ENCODE measurements around the gene KPNA3.

Gene KPNA3

GRCh38 chr13:49678191-49678914, 114.1 kb downstream of the KPNA3 start:
- TF ChIP-seq RARB (CRISPR knock-in tag; IDR thresholded peaks at IDR 0.05), result no peak
- no peak for TF ChIP-seq ZNF565 (CRISPR knock-in tag; conservative IDR thresholded peaks at IDR 0.05; ENCODE audit: low read depth)
- TF ChIP-seq BACH2 (CRISPR knock-in tag; IDR thresholded peaks at IDR 0.05; ENCODE audit: borderline replicate concordance), result no peak
- no peak for TF ChIP-seq TOX (CRISPR knock-in tag; IDR thresholded peaks at IDR 0.05; ENCODE audit: borderline replicate concordance)
- TF ChIP-seq OSR1 (CRISPR knock-in tag; IDR thresholded peaks at IDR 0.05), result no peak
- ATAC-seq, result no peak

DNA sequence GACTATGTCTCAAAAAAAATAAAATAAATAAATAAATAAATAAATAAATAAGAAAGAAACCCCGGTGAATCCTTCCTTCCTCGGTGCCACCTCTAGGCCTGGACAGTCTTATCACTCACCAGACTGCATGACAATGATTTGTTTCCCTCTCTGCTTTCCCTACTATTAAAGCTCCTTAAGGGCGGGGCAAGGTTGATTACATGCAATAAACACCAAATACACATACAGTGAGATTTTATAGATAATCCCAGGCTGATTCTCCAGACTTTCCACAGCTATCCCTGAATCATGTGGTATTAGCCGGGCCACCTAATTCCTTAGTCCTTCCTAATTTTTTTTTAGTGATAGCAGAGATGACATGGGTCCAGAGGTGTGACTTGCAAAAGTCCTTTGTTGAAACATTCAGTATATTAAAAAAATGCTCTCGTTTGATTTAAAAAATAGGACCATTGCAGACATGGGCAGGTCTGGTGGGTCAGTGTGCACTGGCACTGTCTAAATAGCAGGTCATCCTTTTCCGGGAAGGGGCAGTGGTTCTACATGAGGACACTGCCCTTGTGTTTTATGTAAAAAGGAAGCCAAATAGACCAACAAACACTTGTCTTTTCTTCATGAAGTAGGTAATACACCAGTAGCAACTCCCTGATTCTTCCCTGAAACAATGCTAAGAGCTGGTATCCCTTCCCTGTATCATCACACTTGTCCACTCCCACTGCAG, 115.7 kb downstream of the KPNA3 start:
- ATAC-seq, result no peak
- TF ChIP-seq ZFP3 (CRISPR knock-in tag; IDR thresholded peaks at IDR 0.05), result no peak
- TF ChIP-seq OSR1 (CRISPR knock-in tag; IDR thresholded peaks at IDR 0.05), result no peak
- TF ChIP-seq ZNF565 (CRISPR knock-in tag; conservative IDR thresholded peaks at IDR 0.05; ENCODE audit: low read depth), result no peak
- no peak for TF ChIP-seq TOX (CRISPR knock-in tag; IDR thresholded peaks at IDR 0.05; ENCODE audit: borderline replicate concordance)
- TF ChIP-seq, protein P1, sequence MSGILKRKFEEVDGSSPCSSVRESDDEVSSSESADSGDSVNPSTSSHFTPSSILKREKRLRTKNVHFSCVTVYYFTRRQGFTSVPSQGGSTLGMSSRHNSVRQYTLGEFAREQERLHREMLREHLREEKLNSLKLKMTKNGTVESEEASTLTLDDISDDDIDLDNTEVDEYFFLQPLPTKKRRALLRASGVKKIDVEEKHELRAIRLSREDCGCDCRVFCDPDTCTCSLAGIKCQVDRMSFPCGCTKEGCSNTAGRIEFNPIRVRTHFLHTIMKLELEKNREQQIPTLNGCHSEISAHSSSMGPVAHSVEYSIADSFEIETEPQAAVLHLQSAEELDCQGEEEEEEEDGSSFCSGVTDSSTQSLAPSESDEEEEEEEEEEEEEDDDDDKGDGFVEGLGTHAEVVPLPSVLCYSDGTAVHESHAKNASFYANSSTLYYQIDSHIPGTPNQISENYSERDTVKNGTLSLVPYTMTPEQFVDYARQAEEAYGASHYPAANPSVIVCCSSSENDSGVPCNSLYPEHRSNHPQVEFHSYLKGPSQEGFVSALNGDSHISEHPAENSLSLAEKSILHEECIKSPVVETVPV (CRISPR knock-in tag; IDR thresholded peaks at IDR 0.05), result no peak
- no peak for TF ChIP-seq CREB5 (CRISPR knock-in tag; IDR thresholded peaks at IDR 0.05; ENCODE audit: low read depth)

- no peak for ATAC-seq
- no peak for TF ChIP-seq ZFP3 (CRISPR knock-in tag; IDR thresholded peaks at IDR 0.05)
- TF ChIP-seq ISL1 (CRISPR knock-in tag; IDR thresholded peaks at IDR 0.05), result no peak
- no peak for TF ChIP-seq ESRRG (CRISPR knock-in tag; IDR thresholded peaks at IDR 0.05)
- TF ChIP-seq TSHZ2 (CRISPR knock-in tag; IDR thresholded peaks at IDR 0.05), result no peak
- no peak for TF ChIP-seq OSR1 (CRISPR knock-in tag; IDR thresholded peaks at IDR 0.05)
- TF ChIP-seq TCF4 (CRISPR knock-in tag; IDR thresholded peaks at IDR 0.05; ENCODE audit: borderline replicate concordance), result no peak
- no peak for TF ChIP-seq PPARA (CRISPR knock-in tag; IDR thresholded peaks at IDR 0.05; ENCODE audit: borderline replicate concordance)
- no peak for TF ChIP-seq ZC3H10 (CRISPR knock-in tag; IDR thresholded peaks at IDR 0.05)
These were observed 121.7 kb downstream of the KPNA3 start for GRCh38 chr13:49670828-49671227.

- TF ChIP-seq CREB5 (CRISPR knock-in tag; IDR thresholded peaks at IDR 0.05; ENCODE audit: low read depth) (no peak), ZNF70 (CRISPR knock-in tag; IDR thresholded peaks at IDR 0.05) (peak; percentile 62; the same call in 1 of the 2 replicates), BACH2 (CRISPR knock-in tag; IDR thresholded peaks at IDR 0.05; ENCODE audit: borderline replicate concordance) (no peak)
- TF ChIP-seq, protein P2, sequence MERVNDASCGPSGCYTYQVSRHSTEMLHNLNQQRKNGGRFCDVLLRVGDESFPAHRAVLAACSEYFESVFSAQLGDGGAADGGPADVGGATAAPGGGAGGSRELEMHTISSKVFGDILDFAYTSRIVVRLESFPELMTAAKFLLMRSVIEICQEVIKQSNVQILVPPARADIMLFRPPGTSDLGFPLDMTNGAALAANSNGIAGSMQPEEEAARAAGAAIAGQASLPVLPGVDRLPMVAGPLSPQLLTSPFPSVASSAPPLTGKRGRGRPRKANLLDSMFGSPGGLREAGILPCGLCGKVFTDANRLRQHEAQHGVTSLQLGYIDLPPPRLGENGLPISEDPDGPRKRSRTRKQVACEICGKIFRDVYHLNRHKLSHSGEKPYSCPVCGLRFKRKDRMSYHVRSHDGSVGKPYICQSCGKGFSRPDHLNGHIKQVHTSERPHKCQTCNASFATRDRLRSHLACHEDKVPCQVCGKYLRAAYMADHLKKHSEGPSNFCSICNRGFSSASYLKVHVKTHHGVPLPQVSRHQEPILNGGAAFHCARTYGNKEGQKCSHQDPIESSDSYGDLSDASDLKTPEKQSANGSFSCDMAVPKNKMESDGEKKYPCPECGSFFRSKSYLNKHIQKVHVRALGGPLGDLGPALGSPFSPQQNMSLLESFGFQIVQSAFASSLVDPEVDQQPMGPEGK (CRISPR knock-in tag; IDR thresholded peaks at IDR 0.05; ENCODE audit: borderline replicate concordance), result no peak
- TF ChIP-seq, protein P1 (CRISPR knock-in tag; IDR thresholded peaks at IDR 0.05), result no peak
- TF ChIP-seq, protein P3, sequence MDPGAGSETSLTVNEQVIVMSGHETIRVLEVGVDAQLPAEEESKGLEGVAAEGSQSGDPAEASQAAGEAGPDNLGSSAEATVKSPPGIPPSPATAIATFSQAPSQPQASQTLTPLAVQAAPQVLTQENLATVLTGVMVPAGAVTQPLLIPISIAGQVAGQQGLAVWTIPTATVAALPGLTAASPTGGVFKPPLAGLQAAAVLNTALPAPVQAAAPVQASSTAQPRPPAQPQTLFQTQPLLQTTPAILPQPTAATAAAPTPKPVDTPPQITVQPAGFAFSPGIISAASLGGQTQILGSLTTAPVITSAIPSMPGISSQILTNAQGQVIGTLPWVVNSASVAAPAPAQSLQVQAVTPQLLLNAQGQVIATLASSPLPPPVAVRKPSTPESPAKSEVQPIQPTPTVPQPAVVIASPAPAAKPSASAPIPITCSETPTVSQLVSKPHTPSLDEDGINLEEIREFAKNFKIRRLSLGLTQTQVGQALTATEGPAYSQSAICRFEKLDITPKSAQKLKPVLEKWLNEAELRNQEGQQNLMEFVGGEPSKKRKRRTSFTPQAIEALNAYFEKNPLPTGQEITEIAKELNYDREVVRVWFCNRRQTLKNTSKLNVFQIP (CRISPR knock-in tag; IDR thresholded peaks at IDR 0.05; ENCODE audit: borderline replicate concordance, low read depth), result no peak
- ATAC-seq, result peak; percentile 99
These were observed 122.7 kb downstream of the KPNA3 start for GRCh38 chr13:49669735-49670309.

All from SK-N-SH treated with all-trans-retinoic acid at 6 μM for 48 hours (cell line).